H1 (cell line): ENCODE measurements around the gene PDLIM4.

Experiments used
- ATF3 ChIP-seq: IDR thresholded peaks from 2 replicates; pipeline ENCODE4 v1.6.1; 2011; ENCODE audit warnings: low read depth, mild to moderate bottlenecking, low read length; ENCODE audit not compliant: insufficient read depth
- CBX5 ChIP-seq: fragments of 300-800, 300-1000 bp; sonication (generic); IDR thresholded peaks from 2 replicates; pipeline ENCODE4 v1.7.1; 2016; ENCODE audit warnings: antibody characterized with exemption, low read length, low read depth
- FOSL1 ChIP-seq: IDR thresholded peaks from 2 replicates; pipeline ENCODE4 v1.6.1; 2011; ENCODE audit warnings: mild to moderate bottlenecking, low read depth, low read length, moderate library complexity; ENCODE audit not compliant: insufficient read depth
- MAX ChIP-seq: IDR thresholded peaks from 2 replicates; pipeline ENCODE4 v1.6.1; 2012; ENCODE audit warnings: inconsistent platforms
- POLR2AphosphoS5 ChIP-seq: IDR thresholded peaks from 2 replicates; pipeline ENCODE4 v1.6.1; 2011; ENCODE audit warnings: low read depth, low read length
- TF ChIP-seq, protein P1 (sequence below), 3 experiments: IDR thresholded peaks; 1 replicate in 2 of 3; 2 replicates in 1 of 3; pipeline versions ENCODE4 v1.5.1 to v1.6.1; 2011; ENCODE audit warnings: low read length in 3 of 3, mild to moderate bottlenecking in 3 of 3, inconsistent platforms in 2 of 3, low read depth in 1 of 3, moderate library complexity in 1 of 3; ENCODE audit not compliant: insufficient read depth in 1 of 3; ENCODE audit errors: control extremely low read depth in 1 of 3
- TF ChIP-seq, protein P2 (sequence below): IDR thresholded peaks from 2 replicates; pipeline ENCODE4 v1.6.1; 2012; ENCODE audit warnings: low read length, inconsistent platforms

GRCh38 chr5:132313366-132313765, 55.9 kb downstream of the PDLIM4 start:
- TF ChIP-seq CBX5 = no peak
- TF ChIP-seq, protein P1, sequence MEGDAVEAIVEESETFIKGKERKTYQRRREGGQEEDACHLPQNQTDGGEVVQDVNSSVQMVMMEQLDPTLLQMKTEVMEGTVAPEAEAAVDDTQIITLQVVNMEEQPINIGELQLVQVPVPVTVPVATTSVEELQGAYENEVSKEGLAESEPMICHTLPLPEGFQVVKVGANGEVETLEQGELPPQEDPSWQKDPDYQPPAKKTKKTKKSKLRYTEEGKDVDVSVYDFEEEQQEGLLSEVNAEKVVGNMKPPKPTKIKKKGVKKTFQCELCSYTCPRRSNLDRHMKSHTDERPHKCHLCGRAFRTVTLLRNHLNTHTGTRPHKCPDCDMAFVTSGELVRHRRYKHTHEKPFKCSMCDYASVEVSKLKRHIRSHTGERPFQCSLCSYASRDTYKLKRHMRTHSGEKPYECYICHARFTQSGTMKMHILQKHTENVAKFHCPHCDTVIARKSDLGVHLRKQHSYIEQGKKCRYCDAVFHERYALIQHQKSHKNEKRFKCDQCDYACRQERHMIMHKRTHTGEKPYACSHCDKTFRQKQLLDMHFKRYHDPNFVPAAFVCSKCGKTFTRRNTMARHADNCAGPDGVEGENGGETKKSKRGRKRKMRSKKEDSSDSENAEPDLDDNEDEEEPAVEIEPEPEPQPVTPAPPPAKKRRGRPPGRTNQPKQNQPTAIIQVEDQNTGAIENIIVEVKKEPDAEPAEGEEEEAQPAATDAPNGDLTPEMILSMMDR (IDR thresholded peaks at IDR 0.05; ENCODE audit: control extremely low read depth in 1 of 3, insufficient read depth in 1 of 3, low read depth in 1 of 3, low read length in 3 of 3) = no peak
- no peak for TF ChIP-seq ATF3
- TF ChIP-seq FOSL1 = no peak
- TF ChIP-seq, protein P2, sequence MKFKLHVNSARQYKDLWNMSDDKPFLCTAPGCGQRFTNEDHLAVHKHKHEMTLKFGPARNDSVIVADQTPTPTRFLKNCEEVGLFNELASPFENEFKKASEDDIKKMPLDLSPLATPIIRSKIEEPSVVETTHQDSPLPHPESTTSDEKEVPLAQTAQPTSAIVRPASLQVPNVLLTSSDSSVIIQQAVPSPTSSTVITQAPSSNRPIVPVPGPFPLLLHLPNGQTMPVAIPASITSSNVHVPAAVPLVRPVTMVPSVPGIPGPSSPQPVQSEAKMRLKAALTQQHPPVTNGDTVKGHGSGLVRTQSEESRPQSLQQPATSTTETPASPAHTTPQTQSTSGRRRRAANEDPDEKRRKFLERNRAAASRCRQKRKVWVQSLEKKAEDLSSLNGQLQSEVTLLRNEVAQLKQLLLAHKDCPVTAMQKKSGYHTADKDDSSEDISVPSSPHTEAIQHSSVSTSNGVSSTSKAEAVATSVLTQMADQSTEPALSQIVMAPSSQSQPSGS = no peak
- TF ChIP-seq POLR2AphosphoS5 = no peak
- TF ChIP-seq MAX = no peak
